Liver (tissue), 9 donors: ENCODE data around the gene NCF4. TPM values are rescaled to one million over a fixed set of nuclear protein-coding genes. Genes with fewer than 3 reads are reported as not detected.

Experiments used
- DNase-seq: peaks from one replicate; pipeline ENCODE4 v3.0.0-alpha.2; 2017; ENCODE audit warnings: low spot score
- H3K27ac ChIP-seq, 2 donors: one replicate each; pipeline ENCODE4 v1.7.0; 2013; ENCODE audit warnings: inconsistent platforms in 2 of 2, low read length in 2 of 2, control low read depth in 1 of 2, low read depth in 1 of 2, mild to moderate bottlenecking in 1 of 2
- H3K27me3 ChIP-seq, 4 donors: one replicate each; pipeline versions ENCODE4 v1.6.1 to v1.7.0; 2013; ENCODE audit warnings: low read length in 3 of 4, inconsistent platforms in 1 of 4, mild to moderate bottlenecking in 1 of 4, moderate library complexity in 1 of 4; ENCODE audit not compliant: control insufficient read depth in 4 of 4, insufficient read depth in 4 of 4
- H3K36me3 ChIP-seq, 4 donors: one replicate each; pipeline versions ENCODE4 v1.6.1 to v1.7.0; 2013; ENCODE audit warnings: low read length in 3 of 4, mild to moderate bottlenecking in 3 of 4, low read depth in 1 of 4, moderate library complexity in 1 of 4; ENCODE audit not compliant: control insufficient read depth in 4 of 4, insufficient read depth in 3 of 4
- H3K4me1 ChIP-seq, 4 donors: one replicate each; pipeline versions ENCODE4 v1.6.1 to v1.7.0; 2013; ENCODE audit warnings: low read length in 3 of 4, mild to moderate bottlenecking in 3 of 4, moderate library complexity in 1 of 4; ENCODE audit not compliant: control insufficient read depth in 4 of 4, insufficient read depth in 4 of 4
- H3K4me3 ChIP-seq, 3 donors: one replicate each; pipeline versions ENCODE4 v1.6.1 to v1.7.0; 2013; ENCODE audit warnings: low read length in 3 of 3, control low read depth in 1 of 3, low read depth in 1 of 3, mild to moderate bottlenecking in 1 of 3
- H3K9ac ChIP-seq, 2 donors: one replicate each; pipeline ENCODE4 v1.7.0; 2013; ENCODE audit warnings: low read length in 2 of 2, mild to moderate bottlenecking in 2 of 2, moderate library complexity in 2 of 2, control low read depth in 1 of 2, low read depth in 1 of 2
- H3K9me3 ChIP-seq, 4 donors: one replicate each; pipeline versions ENCODE4 v1.6.1 to v1.7.0; 2013; ENCODE audit warnings: low read length in 3 of 4; ENCODE audit not compliant: control insufficient read depth in 4 of 4
- FOXA1 ChIP-seq: IDR thresholded peaks from 2 replicates; pipeline ENCODE4 v1.6.1; 2016; ENCODE audit warnings: antibody characterized with exemption
- FOXA2 ChIP-seq: IDR thresholded peaks from 2 replicates; pipeline ENCODE4 v1.6.1; 2016; ENCODE audit warnings: antibody characterized with exemption
- GABPA ChIP-seq, 2 donors: IDR thresholded peaks in 1 of 2; conservative IDR thresholded peaks in 1 of 2; 2 replicates each; pipeline ENCODE4 v1.6.1; 2016; ENCODE audit warnings: antibody characterized with exemption in 2 of 2, mild to moderate bottlenecking in 1 of 2, moderate library complexity in 1 of 2
- HNF4A ChIP-seq, 2 donors: conservative IDR thresholded peaks; 2 replicates each; pipeline ENCODE4 v1.6.1; 2016; ENCODE audit warnings: antibody characterized with exemption in 2 of 2, mild to moderate bottlenecking in 2 of 2
- HNF4G ChIP-seq: IDR thresholded peaks from 2 replicates; pipeline ENCODE4 v1.6.1; 2016; ENCODE audit warnings: antibody characterized with exemption
- JUND ChIP-seq, 2 donors: IDR thresholded peaks; 2 replicates each; pipeline ENCODE4 v1.6.1; 2016; ENCODE audit warnings: antibody characterized with exemption in 2 of 2
- REST ChIP-seq: IDR thresholded peaks from 2 replicates; pipeline ENCODE4 v1.6.1; 2016; ENCODE audit warnings: antibody characterized with exemption, mild to moderate bottlenecking
- RXRA ChIP-seq, 2 donors: IDR thresholded peaks; 2 replicates each; pipeline ENCODE4 v1.6.1; 2017 to 2018; ENCODE audit warnings: antibody characterized with exemption in 2 of 2, mild to moderate bottlenecking in 1 of 2
- YY1 ChIP-seq: IDR thresholded peaks from 2 replicates; pipeline ENCODE4 v1.6.1; 2016; ENCODE audit warnings: antibody characterized with exemption, mild to moderate bottlenecking
- ZBTB33 ChIP-seq: IDR thresholded peaks from 2 replicates; pipeline ENCODE4 v1.6.1; 2016; ENCODE audit warnings: antibody characterized with exemption
- WGBS: extraction: QIAGEN DNeasy Blood & Tissue Kit; methylation state at CpG from one replicate; pipeline ENCODE4 v1.1.7; 2013; 5-methylcytosine and 5-hydroxymethylcytosine counted together
- polyA plus RNA-seq, 2 donors: library from polyadenylated mRNA; stranded (reverse) in 1 of 2; unstranded in 1 of 2; fragments of 200-250 nt in 1 of 2; fragments of >200 nt in 1 of 2; fragmentation: Nextera tagmentation in 1 of 2; extraction: Ambion mirVana in 1 of 2; gene quantifications; one replicate each; pipeline versions ENCODE4 v1.2.1 to v1.2.3, GENCODE V29; 2013 to 2015
- total RNA-seq, 2 donors: library from RNA; depleted of rRNA; stranded (reverse); fragments of >200 nt; gene quantifications; one replicate each; pipeline ENCODE4 v1.2.3, GENCODE V29; 2014
- TF ChIP-seq, protein P1 (sequence below): IDR thresholded peaks from 2 replicates; pipeline ENCODE4 v1.6.1; 2016; ENCODE audit warnings: antibody characterized with exemption
- donor health status: healthy.
- donor health status: healthy.
- donor health status: healthy.
- donor health status: healthy.
- donor health status: healthy.

Gene NCF4
- total and polyA plus RNA-seq, 4 donors, result 3.9 to 14.3 (median 5.4) TPM

DNA sequence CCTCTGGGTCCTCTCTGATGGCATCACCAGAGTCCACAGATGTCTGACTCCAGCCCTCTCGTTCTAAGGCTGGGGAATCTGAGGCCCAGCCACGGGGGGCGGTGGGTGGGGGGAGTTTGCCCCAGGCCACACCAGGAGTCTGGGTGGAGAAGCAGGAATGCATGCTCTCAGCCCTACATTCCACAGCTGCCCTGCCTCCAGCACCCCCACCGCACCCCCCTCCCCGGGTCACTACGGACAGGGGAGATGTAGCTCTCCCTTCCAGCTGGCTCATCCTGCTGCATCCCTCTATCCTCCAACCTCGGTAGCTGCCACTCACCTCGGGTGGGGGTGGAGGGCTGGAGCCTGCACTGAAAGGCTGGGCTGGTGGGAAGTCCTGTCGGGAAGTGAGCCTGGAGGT, 41.7 kb upstream of the NCF4 start:
- Histone ChIP-seq H3K4me3 (no peak overlapping the region), H3K27ac (no peak overlapping the region), H3K36me3 (no peaks in the 10 kb centered on the region), H3K9ac (no peak overlapping the region), H3K9me3 (no peaks in the 10 kb centered on the region), H3K4me1 (peaks cover 0 to 10% (median 5%) of the 10 kb centered on the region in 4 donors), H3K27me3 (peaks cover 0 to 24% (median 11%) of the 10 kb centered on the region in 4 donors)
- no peak for TF ChIP-seq FOXA1
- TF ChIP-seq ZBTB33, result no peak
- TF ChIP-seq GABPA (IDR thresholded peaks at IDR 0.05 in 1 of 2, conservative IDR thresholded peaks at IDR 0.05 in 1 of 2), result no peak
- no peak for TF ChIP-seq HNF4A (conservative IDR thresholded peaks at IDR 0.05)
- TF ChIP-seq HNF4G, result no peak
- TF ChIP-seq, protein P1, sequence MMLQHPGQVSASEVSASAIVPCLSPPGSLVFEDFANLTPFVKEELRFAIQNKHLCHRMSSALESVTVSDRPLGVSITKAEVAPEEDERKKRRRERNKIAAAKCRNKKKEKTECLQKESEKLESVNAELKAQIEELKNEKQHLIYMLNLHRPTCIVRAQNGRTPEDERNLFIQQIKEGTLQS, result no peak
- no peak for TF ChIP-seq FOXA2
- no peak for TF ChIP-seq REST
- DNase-seq, result no peak
- WGBS, result 25% methylated on average over 9 of the region's 9 CpGs

GRCh38 chr22:36822581-36822980, 38.2 kb upstream of the NCF4 start:
- Histone ChIP-seq H3K36me3 (no peaks in the 10 kb centered on the region), H3K27ac (no peak overlapping the region), H3K4me1 (no peaks in the 10 kb centered on the region), H3K9me3 (no peaks in the 10 kb centered on the region), H3K27me3 (peaks cover 0 to 9% (median 5%) of the 10 kb centered on the region in 4 donors), H3K4me3 (no peak overlapping the region), H3K9ac (no peak overlapping the region)
- WGBS, result 71% methylated on average over 6 of the region's 6 CpGs
- TF ChIP-seq HNF4A (conservative IDR thresholded peaks at IDR 0.05), result no peak
- DNase-seq, result no peak

DNA sequence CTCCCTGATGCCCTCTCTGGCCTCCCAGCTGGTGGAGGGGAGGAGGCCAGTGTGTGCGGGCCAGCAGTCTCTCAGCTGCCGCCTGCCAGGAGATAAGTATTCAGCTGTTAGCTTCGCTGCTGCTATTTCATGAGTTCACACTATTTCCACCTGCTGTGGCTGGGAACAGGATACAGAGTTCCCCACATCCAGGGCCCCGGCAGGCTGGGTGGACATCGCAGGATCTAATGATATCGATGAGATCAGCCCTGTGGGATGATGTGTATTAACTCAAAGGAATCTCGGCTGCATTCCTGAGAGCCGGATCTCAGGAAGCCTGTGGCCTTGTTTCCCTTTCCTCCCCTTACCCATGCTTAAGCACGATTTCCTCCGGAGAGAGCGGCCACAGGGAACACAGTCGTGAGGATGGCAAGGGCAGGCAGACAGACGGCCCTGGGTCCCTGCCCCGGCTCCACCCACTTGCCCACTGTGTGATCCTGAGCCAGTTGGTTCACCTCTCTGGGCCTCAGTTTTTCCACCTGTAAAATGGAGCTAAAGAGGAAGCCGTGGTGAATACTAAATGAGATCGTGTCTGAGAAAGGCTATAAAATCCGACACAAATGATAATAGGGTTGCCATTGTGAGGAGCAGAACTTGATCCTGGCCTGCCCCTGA, 37.5 kb upstream of the NCF4 start:
- Histone ChIP-seq H3K9ac (no peak overlapping the region), H3K4me1 (no peaks in the 10 kb centered on the region), H3K4me3 (no peak overlapping the region), H3K9me3 (no peaks in the 10 kb centered on the region), H3K27ac (no peak overlapping the region), H3K36me3 (no peaks in the 10 kb centered on the region), H3K27me3 (peaks cover 0 to 5% (median 3%) of the 10 kb centered on the region in 4 donors)
- TF ChIP-seq RXRA (IDR thresholded peaks at IDR 0.05) (no peak), FOXA2 (no peak), HNF4G (no peak), JUND (IDR thresholded peaks at IDR 0.05) (no peak), YY1 (no peak)
- 53% methylated on average over 17 of the region's 17 CpGs for WGBS
- DNase-seq, result no peak
